IMR-90 (cell line): Measurements from ENCODE around the gene SH3RF1. TPM values are rescaled to one million over a fixed set of nuclear protein-coding genes. Genes with fewer than 3 reads are reported as not detected.

ENCODE experiments used
- ATAC-seq: fragments of 200-7000 bp; cut with Tn5 transposase; 2 replicates; pipeline ENCODE4 v1.9.1; 2020; ENCODE audit warnings: low read depth, mild to moderate bottlenecking, moderate library complexity
- BruUV-seq: library from RNA; stranded (reverse); fragments of 400-500 nt; replicated peaks from 2 replicates; lab custom pipeline; 2021; lab: Mats Ljungman, UMichigan
- CTCF ChIA-PET: fragments of 300-600 bp; formaldehyde crosslinking; extraction: SDS; loops from one replicate; lab custom pipeline; 2021; ENCODE audit warnings: antibody characterized with exemption; lab: Yijun Ruan, JAX
- POLR2A ChIA-PET: fragments of 300-600 bp; sonication (Branson Sonifier 250); formaldehyde crosslinking; loops from one replicate; lab custom pipeline; 2022; ENCODE audit warnings: antibody characterized with exemption; ENCODE audit not compliant: unreplicated experiment; lab: Charles Lee
- DNase-seq: peaks from one replicate; pipeline ENCODE4 v3.0.0; 2013
- H2AFZ ChIP-seq: replicated peaks from 2 replicates; pipeline ENCODE3; 2013; ENCODE audit warnings: low read length, mild to moderate bottlenecking; ENCODE audit not compliant: poor library complexity
- H2AK5ac ChIP-seq: 2 replicates; pipeline ENCODE4 v1.6.1; 2013; ENCODE audit warnings: low read depth, low read length, inconsistent platforms
- H2AK9ac ChIP-seq: replicated peaks from 2 replicates; pipeline ENCODE3; 2013; ENCODE audit warnings: mild to moderate bottlenecking, low read depth, low read length, moderate library complexity; ENCODE audit not compliant: poor library complexity
- H2BK120ac ChIP-seq: 2 replicates; pipeline ENCODE4 v1.6.1; 2013; ENCODE audit warnings: low read depth, low read length, inconsistent platforms
- H2BK15ac ChIP-seq: 3 replicates; pipeline ENCODE4 v1.6.1; 2013; ENCODE audit warnings: low read depth, low read length, inconsistent platforms
- H2BK20ac ChIP-seq: 2 replicates; pipeline ENCODE4 v1.6.1; 2013; ENCODE audit warnings: low read depth, mild to moderate bottlenecking, inconsistent platforms, low read length, moderate library complexity
- H2BK5ac ChIP-seq: 2 replicates; pipeline ENCODE4 v1.6.1; 2013; ENCODE audit warnings: mild to moderate bottlenecking, low read depth, low read length, inconsistent platforms; ENCODE audit not compliant: poor library complexity, severe bottlenecking
- H3K14ac ChIP-seq: replicated peaks from 2 replicates; pipeline ENCODE4 v1.6.1; 2013; ENCODE audit warnings: low read depth, low read length, inconsistent platforms
- H3K18ac ChIP-seq: 2 replicates; pipeline ENCODE4 v1.6.1; 2013; ENCODE audit warnings: low read depth, low read length, control low read depth
- H3K23ac ChIP-seq: 2 replicates; pipeline ENCODE4 v1.6.1; 2013; ENCODE audit warnings: low read depth, low read length, inconsistent platforms
- H3K27ac ChIP-seq: 2 replicates; pipeline ENCODE4 v1.5.1; 2013; ENCODE audit warnings: mild to moderate bottlenecking, control low read depth, low read length; ENCODE audit not compliant: insufficient read depth
- H3K27me3 ChIP-seq: 2 replicates; pipeline ENCODE4 v1.6.1; 2013; ENCODE audit warnings: low read length; ENCODE audit not compliant: control insufficient read depth, insufficient read depth
- H3K36me3 ChIP-seq: 2 replicates; pipeline ENCODE4 v1.6.1; 2013; ENCODE audit warnings: low read length, mixed read lengths; ENCODE audit not compliant: control insufficient read depth, insufficient read depth
- H3K4ac ChIP-seq: 2 replicates; pipeline ENCODE4 v1.6.1; 2013; ENCODE audit warnings: low read depth, low read length, inconsistent platforms
- H3K4me1 ChIP-seq: 2 replicates; pipeline ENCODE4 v1.6.1; 2013; ENCODE audit warnings: low read length, mixed read lengths; ENCODE audit not compliant: control insufficient read depth, insufficient read depth
- H3K4me2 ChIP-seq: 2 replicates; pipeline ENCODE4 v1.6.1; 2013; ENCODE audit warnings: low read depth, mild to moderate bottlenecking, control low read depth, low read length, moderate library complexity
- H3K4me3 ChIP-seq: 2 replicates; pipeline ENCODE4 v1.5.1; 2013; ENCODE audit warnings: low read depth, mild to moderate bottlenecking, control low read depth, low read length, moderate library complexity; ENCODE audit not compliant: insufficient read depth
- H3K56ac ChIP-seq: 2 replicates; pipeline ENCODE4 v1.6.1; 2013; ENCODE audit warnings: low read length, inconsistent platforms; ENCODE audit not compliant: insufficient read depth; ENCODE audit errors: extremely low read depth
- H3K79me1 ChIP-seq, 2 experiments: 2 replicates each; pipeline ENCODE4 v1.6.1; 2013; ENCODE audit warnings: low read length in 2 of 2, inconsistent platforms in 1 of 2, low read depth in 1 of 2
- H3K9ac ChIP-seq: 2 replicates; pipeline ENCODE4 v1.6.1; 2013; ENCODE audit warnings: low read depth, low read length, control low read depth
- H3K9me1 ChIP-seq: 2 replicates; pipeline ENCODE4 v1.6.1; 2013; ENCODE audit warnings: low read length, inconsistent platforms; ENCODE audit not compliant: insufficient read depth
- H3K9me3 ChIP-seq: 2 replicates; pipeline ENCODE4 v1.6.1; 2013; ENCODE audit warnings: low read length; ENCODE audit not compliant: control insufficient read depth, insufficient read depth
- H4K20me1 ChIP-seq: 2 replicates; pipeline ENCODE4 v1.6.1; 2013; ENCODE audit warnings: low read length, inconsistent platforms; ENCODE audit not compliant: insufficient read depth
- H4K5ac ChIP-seq: 2 replicates; pipeline ENCODE4 v1.6.1; 2013; ENCODE audit warnings: mild to moderate bottlenecking, low read depth, low read length, control low read depth
- H4K8ac ChIP-seq, 2 experiments: 2 replicates each; pipeline ENCODE4 v1.6.1; 2013; ENCODE audit warnings: low read depth in 2 of 2, low read length in 2 of 2, control low read depth in 1 of 2, inconsistent platforms in 1 of 2
- H4K91ac ChIP-seq: 2 replicates; pipeline ENCODE4 v1.6.1; 2013; ENCODE audit warnings: low read depth, low read length, inconsistent platforms; ENCODE audit not compliant: insufficient read depth
- BHLHE40 ChIP-seq: fragments of 150-350 bp; IDR thresholded peaks from 2 replicates; pipeline ENCODE4 v1.6.1; 2016; ENCODE audit warnings: mild to moderate bottlenecking, low read depth, low read length
- CEBPB ChIP-seq: IDR thresholded peaks from 2 replicates; pipeline ENCODE4 v1.6.1; 2012; ENCODE audit warnings: low read depth, low read length, improper control_type of control experiment
- CHD1 ChIP-seq: IDR thresholded peaks from 2 replicates; pipeline ENCODE4 v1.6.1; 2012; ENCODE audit warnings: low read depth, low read length, improper control_type of control experiment
- CTCF ChIP-seq: conservative IDR thresholded peaks from 2 replicates; pipeline ENCODE4 v1.5.1; 2012; ENCODE audit warnings: mild to moderate bottlenecking, low read depth, low read length, improper control_type of control experiment
- FOS ChIP-seq: fragments of 150-350 bp; IDR thresholded peaks from 2 replicates; pipeline ENCODE4 v1.6.1; 2016; ENCODE audit warnings: low read depth, low read length
- MAFK ChIP-seq: IDR thresholded peaks from 2 replicates; pipeline ENCODE4 v1.6.1; 2012; ENCODE audit warnings: low read depth, low read length, improper control_type of control experiment
- MAZ ChIP-seq: IDR thresholded peaks from 2 replicates; pipeline ENCODE4 v1.6.1; 2012; ENCODE audit warnings: low read depth, mild to moderate bottlenecking, low read length, improper control_type of control experiment, moderate library complexity, borderline replicate concordance
- MXI1 ChIP-seq: IDR thresholded peaks from 2 replicates; pipeline ENCODE4 v1.6.1; 2012; ENCODE audit warnings: low read depth, mild to moderate bottlenecking, low read length, moderate library complexity, borderline replicate concordance
- NFE2L2 ChIP-seq: fragments of 150-350 bp; IDR thresholded peaks from 2 replicates; pipeline ENCODE4 v1.6.1; 2016; ENCODE audit warnings: low read depth, mild to moderate bottlenecking, low read length
- POLR2A ChIP-seq: IDR thresholded peaks from 2 replicates; pipeline ENCODE4 v1.6.1; 2012; ENCODE audit warnings: mild to moderate bottlenecking, low read depth, low read length
- RAD21 ChIP-seq: IDR thresholded peaks from 2 replicates; pipeline ENCODE4 v1.6.1; 2012; ENCODE audit warnings: low read length, improper control_type of control experiment
- RCOR1 ChIP-seq: IDR thresholded peaks from 2 replicates; pipeline ENCODE4 v1.6.1; 2012; ENCODE audit warnings: mild to moderate bottlenecking, low read length, improper control_type of control experiment; ENCODE audit not compliant: insufficient replicate concordance
- RFX5 ChIP-seq: IDR thresholded peaks from 2 replicates; pipeline ENCODE4 v1.8.0; 2012; ENCODE audit warnings: low read depth, mild to moderate bottlenecking, low read length, moderate library complexity
- SMC3 ChIP-seq: fragments of 150-350 bp; IDR thresholded peaks from 2 replicates; pipeline ENCODE4 v1.6.1; 2016; ENCODE audit warnings: low read depth, mild to moderate bottlenecking, antibody characterized with exemption, low read length, moderate library complexity
- WGBS, 2 experiments: methylation state at CpG; one replicate each; pipeline versions ENCODE4 v1.1.5 to v1.1.7; 2013; ENCODE audit warnings: missing lambda C conversion rate in 2 of 2; ENCODE audit not compliant: insufficient read length in 1 of 2; ENCODE audit errors: extremely low coverage in 2 of 2; 5-methylcytosine and 5-hydroxymethylcytosine counted together
- dilution Hi-C: fragments of 300-500 bp; cut with HindIII; formaldehyde crosslinking; loops from one replicate; pipeline ENCODE4 v1.14.3; 2018; ENCODE audit warnings: low sequenced_read_pairs; ENCODE audit not compliant: unreplicated experiment
- in situ Hi-C: fragments of 300-500 bp; cut with MboI; formaldehyde crosslinking; loops from 3 replicates; pipeline ENCODE4 v1.14.3; 2019; ENCODE audit warnings: low sequenced_read_pairs, inconsistent platforms, mixed read lengths
- intact Hi-C: fragments of 100-400 bp; cut with micrococcal nuclease; formaldehyde crosslinking; loops from 2 replicates; pipeline ENCODE4 v1.10.0; 2022
- polyA plus RNA-seq, 3 experiments: library from polyadenylated mRNA; depleted of rRNA; stranded (reverse); fragments of >200 nt; gene quantifications; 2 replicates each; pipeline ENCODE4 v1.2.3, GENCODE V29; 2012; ENCODE audit warnings: low replicate concordance in 1 of 3
- total RNA-seq: library from RNA; depleted of rRNA; stranded (reverse); fragments of >200 nt; gene quantifications from 2 replicates; pipeline ENCODE4 v1.2.3, GENCODE V29; 2012
- TF ChIP-seq, protein P1 (sequence below): fragments of 150-350 bp; IDR thresholded peaks from 2 replicates; pipeline ENCODE4 v1.6.1; 2017; ENCODE audit warnings: mild to moderate bottlenecking, antibody characterized with exemption, low read length, low read depth
- TF ChIP-seq, protein P2 (sequence below): fragments of 150-350 bp; IDR thresholded peaks from 2 replicates; pipeline ENCODE4 v1.6.1; 2016; ENCODE audit warnings: low read depth, mild to moderate bottlenecking, low read length, moderate library complexity, borderline replicate concordance

The SH3RF1 gene
- total and polyA plus RNA-seq, 2 of the 4 experiments (the other 2 are of a cell fraction): 22.0 to 29.8 TPM

GRCh38 chr4:169246279-169246678 is 24.5 kb downstream of the SH3RF1 start:
- no peak overlapping the region for H2BK120ac ChIP-seq
- no peak overlapping the region for H2BK5ac ChIP-seq
- no peak overlapping the region for H4K8ac ChIP-seq
- no peaks in the 10 kb centered on the region for H3K9me3 ChIP-seq
- BruUV-seq: no TSS peak
- H3K4ac ChIP-seq: no peak overlapping the region
- H3K27ac ChIP-seq: no peak overlapping the region
- TF ChIP-seq SMC3 (no peak), NFE2L2 (no peak), POLR2A (no peak), MAZ (no peak), FOS (no peak), MAFK (no peak), CEBPB (no peak), RFX5 (no peak), MXI1 (no peak), RAD21 (no peak), RCOR1 (no peak), CHD1 (no peak), CTCF (no peak), BHLHE40 (no peak)
- TF ChIP-seq, protein P1, sequence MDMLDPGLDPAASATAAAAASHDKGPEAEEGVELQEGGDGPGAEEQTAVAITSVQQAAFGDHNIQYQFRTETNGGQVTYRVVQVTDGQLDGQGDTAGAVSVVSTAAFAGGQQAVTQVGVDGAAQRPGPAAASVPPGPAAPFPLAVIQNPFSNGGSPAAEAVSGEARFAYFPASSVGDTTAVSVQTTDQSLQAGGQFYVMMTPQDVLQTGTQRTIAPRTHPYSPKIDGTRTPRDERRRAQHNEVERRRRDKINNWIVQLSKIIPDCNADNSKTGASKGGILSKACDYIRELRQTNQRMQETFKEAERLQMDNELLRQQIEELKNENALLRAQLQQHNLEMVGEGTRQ: no peak
- TF ChIP-seq, protein P2, sequence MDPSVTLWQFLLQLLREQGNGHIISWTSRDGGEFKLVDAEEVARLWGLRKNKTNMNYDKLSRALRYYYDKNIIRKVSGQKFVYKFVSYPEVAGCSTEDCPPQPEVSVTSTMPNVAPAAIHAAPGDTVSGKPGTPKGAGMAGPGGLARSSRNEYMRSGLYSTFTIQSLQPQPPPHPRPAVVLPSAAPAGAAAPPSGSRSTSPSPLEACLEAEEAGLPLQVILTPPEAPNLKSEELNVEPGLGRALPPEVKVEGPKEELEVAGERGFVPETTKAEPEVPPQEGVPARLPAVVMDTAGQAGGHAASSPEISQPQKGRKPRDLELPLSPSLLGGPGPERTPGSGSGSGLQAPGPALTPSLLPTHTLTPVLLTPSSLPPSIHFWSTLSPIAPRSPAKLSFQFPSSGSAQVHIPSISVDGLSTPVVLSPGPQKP: no peak
- CTCF ChIA-PET: no interaction called here
- no peak overlapping the region for H2AFZ ChIP-seq
- POLR2A ChIA-PET: no interaction called here
- H3K4me2 ChIP-seq: no peak overlapping the region
- no peaks in the 10 kb centered on the region for H3K36me3 ChIP-seq
- ATAC-seq (no peak), DNase-seq (no peak)
- dilution Hi-C loops: no loop called here
- no peak overlapping the region for H3K14ac ChIP-seq
- peaks cover 74% of the 10 kb centered on the region for H4K20me1 ChIP-seq
- no peak overlapping the region for H4K91ac ChIP-seq
- no peak overlapping the region for H3K9ac ChIP-seq
- no peak overlapping the region for H2BK15ac ChIP-seq
- H3K56ac ChIP-seq: no peak overlapping the region
- no peak overlapping the region for H2AK9ac ChIP-seq
- H2AK5ac ChIP-seq: no peak overlapping the region
- peaks cover 7% of the 10 kb centered on the region for H3K4me1 ChIP-seq
- in situ Hi-C loops: no loop called here
- H3K4me3 ChIP-seq: no peak overlapping the region
- peaks cover 14 to 63% of the 10 kb centered on the region in 2 experiments; a peak in 3 of 4 replicates for H3K79me1 ChIP-seq
- H4K5ac ChIP-seq: no peak overlapping the region
- WGBS, 2 experiments: no CpG with 5 or more reads among the region's 3 CpGs
- H3K18ac ChIP-seq: no peak overlapping the region
- intact Hi-C loops: no loop called here
- H3K9me1 ChIP-seq: peaks cover 8% of the 10 kb centered on the region
- H3K27me3 ChIP-seq: no peaks in the 10 kb centered on the region
- H2BK20ac ChIP-seq: no peak overlapping the region
- no peak overlapping the region for H3K23ac ChIP-seq
